Measurements from ENCODE around the gene CIDEA. TPM values are rescaled to one million over a fixed set of nuclear protein-coding genes. Genes with fewer than 3 reads are reported as not detected.

CIDEA gene
- total and polyA plus RNA-seq, 2 experiments from 2014 or later, result not detected

- no peaks in the 10 kb centered on the region for H3K9me3 ChIP-seq (ENCODE audit: low read depth)
- no peak overlapping the region for H3K9ac ChIP-seq
- in situ Hi-C loops (cut with MboI), result no loop called here
- 88 to 93% methylated on average over 14 of the region's 14 CpGs for WGBS, 2 experiments (ENCODE audit: low coverage in 1 of 2, low lambda C conversion rate in 2 of 2, missing lambda C conversion rate in 2 of 2)
- H3F3A ChIP-seq (ENCODE audit: insufficient read depth), result 0 out of 2 replicates have a peak, but pooled peaks cover 6% of the 10 kb centered on the region
- no peak for TF ChIP-seq EZH2 (IDR thresholded peaks at IDR 0.05; ENCODE audit: insufficient read depth, poor library complexity, severe bottlenecking)
- TF ChIP-seq EZH2phosphoT487 (IDR thresholded peaks at IDR 0.05; ENCODE audit: insufficient read depth, low read depth), result no peak
- H3K27ac ChIP-seq, result no peak overlapping the region
- H2AFZ ChIP-seq, result no peak overlapping the region
- no peaks in the 10 kb centered on the region for H3K27me3 ChIP-seq (replicated peaks; ENCODE audit: insufficient read depth)
- no peak overlapping the region for H3K4me2 ChIP-seq (ENCODE audit: unreplicated experiment)
- no peak for DNase-seq
- H3K9me2 ChIP-seq (ENCODE audit: insufficient read depth), result no peaks in the 10 kb centered on the region
- no peak overlapping the region for H3K4me3 ChIP-seq
- no peaks in the 10 kb centered on the region for H3K36me3 ChIP-seq (ENCODE audit: low read depth)
- no peaks in the 10 kb centered on the region for H4K20me1 ChIP-seq (ENCODE audit: insufficient read depth)
- no peaks in the 10 kb centered on the region for H3K79me2 ChIP-seq (ENCODE audit: insufficient read depth)
- H3K4me1 ChIP-seq (ENCODE audit: insufficient read depth), result peaks cover 18% of the 10 kb centered on the region
Measured at GRCh38 chr18:12291690-12292089, 37.5 kb downstream of the CIDEA start.

GRCh38 chr18:12293831-12294230 is 39.7 kb downstream of the CIDEA start:
- DNase-seq, result no peak
- H3K4me1 ChIP-seq (ENCODE audit: insufficient read depth), result peaks cover 12% of the 10 kb centered on the region
- H3F3A ChIP-seq (ENCODE audit: insufficient read depth), result 0 out of 2 replicates have a peak, but pooled peaks cover 3% of the 10 kb centered on the region
- no peaks in the 10 kb centered on the region for H3K9me3 ChIP-seq (ENCODE audit: low read depth)
- no peaks in the 10 kb centered on the region for H3K36me3 ChIP-seq (ENCODE audit: low read depth)
- H2AFZ ChIP-seq, result no peak overlapping the region
- 74 to 75% methylated on average over 11 of the region's 11 CpGs for WGBS, 2 experiments (ENCODE audit: low coverage in 1 of 2, low lambda C conversion rate in 2 of 2, missing lambda C conversion rate in 2 of 2)
- no peak overlapping the region for H3K27ac ChIP-seq
- no peak overlapping the region for H3K4me3 ChIP-seq
- H3K4me2 ChIP-seq (ENCODE audit: unreplicated experiment), result no peak overlapping the region
- H3K79me2 ChIP-seq (ENCODE audit: insufficient read depth), result no peaks in the 10 kb centered on the region
- H3K27me3 ChIP-seq (replicated peaks; ENCODE audit: insufficient read depth), result no peaks in the 10 kb centered on the region
- in situ Hi-C loops (cut with MboI), result no loop called here
- no peaks in the 10 kb centered on the region for H3K9me2 ChIP-seq (ENCODE audit: insufficient read depth)
- no peak for TF ChIP-seq EZH2 (IDR thresholded peaks at IDR 0.05; ENCODE audit: insufficient read depth, poor library complexity, severe bottlenecking)
- no peak for TF ChIP-seq EZH2phosphoT487 (IDR thresholded peaks at IDR 0.05; ENCODE audit: insufficient read depth, low read depth)
- H3K9ac ChIP-seq, result no peak overlapping the region
- H4K20me1 ChIP-seq (ENCODE audit: insufficient read depth), result no peaks in the 10 kb centered on the region

- Histone ChIP-seq H3K79me2 (ENCODE audit: insufficient read depth) (no peaks in the 10 kb centered on the region), H3F3A (ENCODE audit: insufficient read depth) (no peaks in the 10 kb centered on the region), H3K4me2 (ENCODE audit: unreplicated experiment) (no peak overlapping the region), H3K9me2 (ENCODE audit: insufficient read depth) (no peaks in the 10 kb centered on the region), H3K27ac (peak overlapping the region; percentile 24; the same call in 1 of the 2 replicates), H4K20me1 (ENCODE audit: insufficient read depth) (no peaks in the 10 kb centered on the region), H3K9ac (no peak overlapping the region), H3K9me3 (ENCODE audit: low read depth) (no peaks in the 10 kb centered on the region), H2AFZ (no peak overlapping the region), H3K27me3 (replicated peaks; ENCODE audit: insufficient read depth) (no peaks in the 10 kb centered on the region), H3K4me1 (ENCODE audit: insufficient read depth) (peaks cover 11% of the 10 kb centered on the region; the same call in 1 of the 2 replicates), H3K4me3 (no peak overlapping the region), H3K36me3 (ENCODE audit: low read depth) (no peaks in the 10 kb centered on the region)
- no peak for DNase-seq
- in situ Hi-C loops (cut with MboI), result no loop called here
- WGBS, 2 experiments (ENCODE audit: low coverage in 1 of 2, low lambda C conversion rate in 2 of 2, missing lambda C conversion rate in 2 of 2), result 80 to 82% methylated on average over 18 of the region's 18 CpGs
- TF ChIP-seq EZH2 (IDR thresholded peaks at IDR 0.05; ENCODE audit: insufficient read depth, poor library complexity, severe bottlenecking), result no peak
Measured at GRCh38 chr18:12295389-12296086, 41.4 kb downstream of the CIDEA start.

GRCh38 chr18:12296087-12296403 is 41.9 kb downstream of the CIDEA start:
- Histone ChIP-seq H2AFZ (no peak overlapping the region), H3K4me1 (ENCODE audit: insufficient read depth) (peaks cover 11% of the 10 kb centered on the region; the same call in 1 of the 2 replicates), H3K36me3 (ENCODE audit: low read depth) (no peaks in the 10 kb centered on the region), H4K20me1 (ENCODE audit: insufficient read depth) (no peaks in the 10 kb centered on the region), H3K4me3 (no peak overlapping the region), H3K27ac (peak overlapping the region; percentile 24; the same call in 1 of the 2 replicates), H3F3A (ENCODE audit: insufficient read depth) (no peaks in the 10 kb centered on the region), H3K9me3 (ENCODE audit: low read depth) (no peaks in the 10 kb centered on the region), H3K9me2 (ENCODE audit: insufficient read depth) (no peaks in the 10 kb centered on the region), H3K79me2 (ENCODE audit: insufficient read depth) (no peaks in the 10 kb centered on the region), H3K27me3 (replicated peaks; ENCODE audit: insufficient read depth) (no peaks in the 10 kb centered on the region), H3K9ac (no peak overlapping the region), H3K4me2 (ENCODE audit: unreplicated experiment) (no peak overlapping the region)
- 83 to 87% methylated on average over 3 of the region's 3 CpGs for WGBS, 2 experiments (ENCODE audit: low coverage in 1 of 2, low lambda C conversion rate in 2 of 2, missing lambda C conversion rate in 2 of 2)
- in situ Hi-C loops (cut with MboI), result no loop called here
- peak; percentile 56 for DNase-seq
- TF ChIP-seq EZH2phosphoT487 (IDR thresholded peaks at IDR 0.05; ENCODE audit: insufficient read depth, low read depth) (no peak), EZH2 (IDR thresholded peaks at IDR 0.05; ENCODE audit: insufficient read depth, poor library complexity, severe bottlenecking) (no peak)

Measured in GM23248 (cell line).